ENCODE results near the gene DNAH6.

- TF ChIP-seq CTCF (optimal IDR thresholded peaks at IDR 0.05 in 1 of 3, IDR thresholded peaks at IDR 0.05 in 1 of 3, conservative IDR thresholded peaks at IDR 0.05 in 1 of 3; ENCODE audit: extremely low read depth in 1 of 3, insufficient read depth in 2 of 3, low read length in 3 of 3) = no peak
- no peak for TF ChIP-seq EZH2 (IDR thresholded peaks at IDR 0.05; ENCODE audit: low read length)
Observed at GRCh38 chr2:84839851-84840250, 323.6 kb downstream of the DNAH6 start.
